ENCODE measurements around the gene TFEC.

- no peak for TF ChIP-seq CTCF (IDR thresholded peaks at IDR 0.05; ENCODE audit: insufficient read depth, low read length)
- peak; percentile 55; the same call in 1 of the 2 replicates for TF ChIP-seq SPI1 (IDR thresholded peaks at IDR 0.05; ENCODE audit: borderline replicate concordance, low read depth)
- no peak for TF ChIP-seq POLR2AphosphoS5 (IDR thresholded peaks at IDR 0.05; ENCODE audit: low read depth)
Observed at GRCh38 chr7:115940460-115941060, 90.0 kb downstream of the TFEC start.

Data from HL-60 (cell line).